H1 (cell line): ENCODE measurements around the gene RAB31. TPM values are rescaled to one million over a fixed set of nuclear protein-coding genes. Genes with fewer than 3 reads are reported as not detected.

ENCODE experiments used
- CBX5 ChIP-seq: fragments of 300-800, 300-1000 bp; sonication (generic); IDR thresholded peaks from 2 replicates; pipeline ENCODE4 v1.7.1; 2016; ENCODE audit warnings: antibody characterized with exemption, low read length, low read depth
- CHD7 ChIP-seq: fragments of 300-600 bp; sonication (generic); IDR thresholded peaks from 2 replicates; pipeline ENCODE4 v1.7.1; 2012; ENCODE audit warnings: low read length, moderate library complexity, mild to moderate bottlenecking, inconsistent platforms; ENCODE audit not compliant: insufficient replicate concordance
- CREB1 ChIP-seq: IDR thresholded peaks from 2 replicates; pipeline ENCODE4 v1.6.1; 2012; ENCODE audit warnings: inconsistent platforms
- KDM1A ChIP-seq: fragments of 200-600, 300-600 bp; sonication (generic); IDR thresholded peaks from 2 replicates; pipeline ENCODE4 v1.7.1; 2016; ENCODE audit warnings: mild to moderate bottlenecking, low read length, borderline replicate concordance
- TCF12 ChIP-seq: IDR thresholded peaks from 2 replicates; pipeline ENCODE4 v1.6.1; 2011; ENCODE audit warnings: low read depth, mild to moderate bottlenecking, low read length
- polyA plus RNA-seq, 7 experiments: library from polyadenylated mRNA; depleted of rRNA in 3 of 7; stranded (reverse) in 5 of 7; unstranded in 2 of 7; fragments of >200 nt in 5 of 7; fragments of 200-250 nt in 2 of 7; gene quantifications; 1 replicate in 5 of 7; 2 replicates in 1 of 7; 4 replicates in 1 of 7; pipeline versions ENCODE4 v1.2.1 to v1.2.3, GENCODE V29; 2011 to 2013; ENCODE audit warnings: missing spikeins in 2 of 7, mixed read lengths in 2 of 7
- total RNA-seq: library from RNA; stranded (reverse); fragmentation: NEBNext Ultra II Directional; extraction: Animal tissue kit (Norgen Biotek cat#: 25700); gene quantifications from 2 replicates; pipeline ENCODE4 v1.2.1, GENCODE V29; 2021

Gene RAB31
- total and polyA plus RNA-seq, 2 of the 8 experiments (the other 6 are each of a cell fraction or from before 2014, with no cell fraction given), result 15.2 to 40.9 TPM

GRCh38 chr18:9842448-9842847 lies 134.3 kb downstream of the RAB31 start (continued):
- no peak for TF ChIP-seq CHD7
- TF ChIP-seq CBX5, result no peak
- no peak for TF ChIP-seq TCF12
- no peak for TF ChIP-seq KDM1A
- TF ChIP-seq CREB1, result no peak
